Cardiac atrium fibroblast (primary cell): ENCODE measurements around the gene OMA1. TPM values are rescaled to one million over a fixed set of nuclear protein-coding genes. Genes with fewer than 3 reads are reported as not detected.

ENCODE experiments used
- total RNA-seq: library from RNA; depleted of rRNA; stranded (reverse); fragments of >200 nt; gene quantifications from 2 replicates; pipeline ENCODE4 v1.2.3, GENCODE V29; 2015

The OMA1 gene
- total RNA-seq, result 10.2 and 13.5 TPM in 2 replicates

DNA sequence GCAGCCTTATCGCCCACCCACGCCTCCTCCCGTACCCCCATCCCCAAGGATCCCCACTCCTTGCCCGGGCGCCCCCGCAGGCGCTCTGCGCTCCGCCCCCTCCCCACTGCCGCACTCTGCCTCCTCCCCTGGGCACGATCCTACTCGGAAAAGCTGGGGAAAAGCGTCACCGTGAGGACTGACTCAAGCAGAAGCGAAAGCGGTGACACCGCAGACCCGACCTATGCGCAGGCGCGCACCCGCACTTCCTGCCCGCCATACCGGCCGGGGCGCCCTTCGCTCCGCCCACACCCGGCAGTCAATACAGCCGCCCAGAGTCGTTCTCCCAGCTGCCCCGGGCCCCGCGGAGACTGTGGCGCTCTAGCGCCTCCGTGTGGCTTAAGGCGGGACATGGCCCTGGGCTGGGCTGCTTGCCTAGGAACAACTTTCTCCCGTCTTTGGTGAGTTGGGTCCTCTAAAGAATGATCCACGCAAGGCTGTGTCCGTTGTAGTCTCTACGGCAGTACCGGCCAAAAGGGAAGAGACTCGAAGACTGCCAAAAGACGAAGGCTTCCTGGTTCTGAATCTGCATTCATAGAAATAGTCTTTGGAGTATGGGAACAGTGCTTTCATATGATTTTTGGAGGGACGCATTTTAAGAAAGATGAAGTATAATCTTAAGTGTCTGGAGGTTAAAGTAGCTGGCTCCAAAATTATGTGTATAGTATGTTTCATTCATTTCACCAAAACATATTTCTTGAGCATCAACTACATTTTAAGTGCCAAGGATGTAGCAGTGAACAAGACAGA is at the start of gene OMA1:
OMA1 (minus strand) TSS at position 207 of the 789 bp plus-strand sequence. CDS start 7,432 bp downstream, outside the sequence.

DNA sequence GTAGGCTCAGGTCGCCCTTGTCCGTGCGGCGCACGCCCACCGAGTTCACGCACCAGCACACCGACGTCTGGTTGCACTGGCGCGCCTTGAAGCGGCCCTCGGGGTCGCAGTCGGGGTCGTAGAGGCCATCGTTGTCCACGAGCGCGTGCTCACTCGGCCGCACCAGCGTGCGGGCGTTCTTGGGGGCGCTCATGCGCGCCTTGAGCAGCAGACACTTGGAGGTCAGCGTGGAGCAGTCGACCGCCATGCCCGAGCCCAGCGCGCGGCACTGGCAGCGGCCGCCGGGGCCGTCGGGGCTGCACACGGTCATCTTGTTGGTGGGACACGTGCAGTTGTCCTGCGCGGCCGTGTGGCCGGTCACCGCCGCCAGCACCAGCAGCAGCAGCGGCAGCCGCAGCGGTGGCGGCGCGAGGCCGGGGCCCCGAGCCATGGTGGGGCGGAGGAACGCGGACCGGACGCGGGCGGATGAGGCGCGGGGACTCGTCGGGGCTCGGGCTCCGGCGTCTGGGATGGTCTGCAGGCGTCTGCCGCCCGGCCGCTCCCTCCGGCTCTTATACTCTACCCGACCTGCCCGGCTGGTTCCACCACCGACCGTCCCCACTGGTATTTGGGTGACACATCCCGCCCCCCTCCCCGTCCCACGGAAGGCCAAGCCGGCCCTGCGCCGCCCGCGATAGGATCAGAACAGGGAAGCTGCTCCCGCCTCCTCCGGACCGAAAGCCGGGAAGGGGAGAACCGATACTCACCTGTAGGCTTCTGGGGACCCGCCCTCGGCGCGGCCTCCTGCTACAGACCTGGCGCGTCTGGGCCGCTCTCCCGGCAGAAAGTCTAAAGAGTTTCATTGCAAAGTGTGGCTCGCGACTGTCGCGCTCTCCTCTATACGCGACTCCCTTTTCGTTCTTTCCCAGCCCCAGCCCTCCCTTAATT is 30.5 kb upstream of the OMA1 start, which contains the start of gene TACSTD2:
TACSTD2 (minus strand) TSS at position 526 of the 927 bp plus-strand sequence; CDS start at position 430, 96 bp downstream.

Other genes with a start within 250 kb of the OMA1 start
- under 0.01 TPM in 1 of 2 replicates, not detected in the other for gene TACSTD2, start 30.5 kb upstream of the OMA1 start, total RNA-seq
- gene MYSM1, start 153.3 kb upstream of the OMA1 start, total RNA-seq, result 5.8 and 6.1 TPM in 2 replicates
- 113 and 181 TPM in 2 replicates for gene JUN, start 237.3 kb upstream of the OMA1 start, total RNA-seq